Activated T-helper 1 cell treated with Interleukin-2 at 50 U/mL for 16 hours (primary cell): ENCODE measurements around the gene CXCR4.

Experiments
- DNase-seq: peaks from one replicate; pipeline ENCODE4 v3.0.0-alpha.2; 2020; ENCODE audit warnings: low read depth

The CXCR4 gene

GRCh38 chr2:136131961-136132824, 14.2 kb upstream of the CXCR4 start:
- DNase-seq, result peak; percentile 58

GRCh38 chr2:136131484-136131960, 13.6 kb upstream of the CXCR4 start:
- peak; percentile 18 for DNase-seq

GRCh38 chr2:136130511-136130910, 12.6 kb upstream of the CXCR4 start:
- no peak for DNase-seq

- DNase-seq, result no peak
Measured at GRCh38 chr2:136130045-136130444, 12.1 kb upstream of the CXCR4 start.

GRCh38 chr2:136129601-136130000, 11.7 kb upstream of the CXCR4 start:
- DNase-seq, result no peak

- DNase-seq, result no peak
Measured at GRCh38 chr2:136128905-136129304, 11.0 kb upstream of the CXCR4 start.

- no peak for DNase-seq
Measured at GRCh38 chr2:136128366-136128765, 10.4 kb upstream of the CXCR4 start.

- DNase-seq, result no peak
Measured at GRCh38 chr2:136127356-136127755, 9.4 kb upstream of the CXCR4 start.

GRCh38 chr2:136126421-136126926, 8.5 kb upstream of the CXCR4 start:
- DNase-seq, result no peak

- DNase-seq, result no peak
Measured at GRCh38 chr2:136126021-136126420, 8.1 kb upstream of the CXCR4 start.

- DNase-seq, result no peak
Measured at GRCh38 chr2:136125236-136125635, 7.3 kb upstream of the CXCR4 start.

GRCh38 chr2:136124805-136125204, 6.9 kb upstream of the CXCR4 start:
- no peak for DNase-seq

- no peak for DNase-seq
Measured at GRCh38 chr2:136122661-136123060, 4.7 kb upstream of the CXCR4 start.

- DNase-seq, result no peak
Measured at GRCh38 chr2:136121204-136121910, 3.4 kb upstream of the CXCR4 start.

- DNase-seq, result no peak
Measured at GRCh38 chr2:136119717-136120675, 2.0 kb upstream of the CXCR4 start.

GRCh38 chr2:136118819-136119716, 1.1 kb upstream of the CXCR4 start:
- peak; percentile 82 for DNase-seq

- peak; percentile 31 for DNase-seq
Measured at GRCh38 chr2:136117391-136117841, 533 bp downstream of the CXCR4 start.

- DNase-seq, result peak; percentile 52
Measured at GRCh38 chr2:136116813-136117390, 1.0 kb downstream of the CXCR4 start.

- DNase-seq, result peak; percentile 73
Measured at GRCh38 chr2:136116151-136116812, 1.7 kb downstream of the CXCR4 start.
